ENCODE results near the gene LRCOL1.

GRCh38 chr12:132582058-132582420 is 28.3 kb downstream of the LRCOL1 start:
- TF ChIP-seq CTCF (IDR thresholded peaks at IDR 0.05; ENCODE audit: low read length) (no peak), EZH2 (IDR thresholded peaks at IDR 0.05; ENCODE audit: borderline replicate concordance, low read length) (no peak)
